Spinal cord (tissue), 10 donors: ENCODE measurements around the gene EPC2. TPM values are rescaled to one million over a fixed set of nuclear protein-coding genes. Genes with fewer than 3 reads are reported as not detected.
"Not testable (repeated sequence)": the region's sequence is repeated elsewhere in the genome, so short reads cannot be mapped to it uniquely, and the experiment has no call there.

ENCODE experiments used
- DNase-seq, 6 donors: peaks; one replicate each; pipeline versions ENCODE4 v3.0.0 to v3.0.0-alpha.2; 2013 to 2015; ENCODE audit warnings: low spot score in 6 of 6, low read depth in 4 of 6
- H3K27ac ChIP-seq: one replicate; pipeline ENCODE4 v1.5.1; 2013; ENCODE audit warnings: low read depth, low read length, control low read depth
- H3K27me3 ChIP-seq: one replicate; pipeline ENCODE4 v1.6.1; 2013; ENCODE audit warnings: low read length; ENCODE audit not compliant: control insufficient read depth, insufficient read depth
- H3K36me3 ChIP-seq: one replicate; pipeline ENCODE4 v1.6.1; 2013; ENCODE audit warnings: low read length; ENCODE audit not compliant: control insufficient read depth, insufficient read depth
- H3K4me1 ChIP-seq: one replicate; pipeline ENCODE4 v1.6.1; 2013; ENCODE audit warnings: low read length; ENCODE audit not compliant: control insufficient read depth, insufficient read depth
- H3K4me3 ChIP-seq: one replicate; pipeline ENCODE4 v1.5.1; 2013; ENCODE audit warnings: low read depth, low read length, control low read depth
- H3K9me3 ChIP-seq: one replicate; pipeline ENCODE4 v1.6.1; 2013; ENCODE audit warnings: low read length; ENCODE audit not compliant: control insufficient read depth, insufficient read depth
- WGBS: methylation state at CpG from one replicate; pipeline ENCODE4 v1.1.5; 2013; ENCODE audit warnings: missing lambda C conversion rate; ENCODE audit not compliant: insufficient coverage; 5-methylcytosine and 5-hydroxymethylcytosine counted together
- polyA plus RNA-seq, 2 donors: library from polyadenylated mRNA; unstranded; fragments of 120-200 nt; gene quantifications; one replicate each; pipeline ENCODE4 v1.2.1, GENCODE V29; 2013; ENCODE audit not compliant: insufficient read length in 2 of 2
- total RNA-seq, 2 donors: library from RNA; depleted of rRNA in 1 of 2; stranded (reverse); fragments of 120-200 nt in 1 of 2; fragments of >200 nt in 1 of 2; gene quantifications; one replicate each; pipeline versions ENCODE4 v1.2.3 to v1.2.4, GENCODE V29; 2013 to 2014
- donor health status: healthy.

Gene EPC2
- total and polyA plus RNA-seq, 4 donors: 31.5 to 52.6 (median 38.1) TPM

DNA sequence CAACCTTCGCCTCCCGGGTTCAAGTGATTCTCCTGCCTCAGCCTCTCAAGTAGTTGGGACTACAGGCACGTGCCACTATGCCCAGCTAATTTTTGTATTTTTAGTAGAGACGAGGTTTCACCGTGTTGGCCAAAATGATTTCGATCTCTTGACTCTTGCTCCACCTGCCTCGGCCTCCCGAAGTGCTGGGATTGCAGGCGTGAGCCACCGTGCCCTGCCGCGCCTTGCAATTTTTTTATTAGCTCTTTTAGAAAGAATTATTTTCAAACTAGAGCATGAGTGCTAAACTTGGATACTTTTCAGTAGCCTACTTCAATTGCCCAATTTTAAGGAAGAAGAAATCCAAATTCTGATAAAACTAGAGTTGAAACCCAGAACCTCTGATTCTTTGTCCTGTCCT lies 3.2 kb downstream of the EPC2 start:
- DNase-seq: not testable (repeated sequence)

DNA sequence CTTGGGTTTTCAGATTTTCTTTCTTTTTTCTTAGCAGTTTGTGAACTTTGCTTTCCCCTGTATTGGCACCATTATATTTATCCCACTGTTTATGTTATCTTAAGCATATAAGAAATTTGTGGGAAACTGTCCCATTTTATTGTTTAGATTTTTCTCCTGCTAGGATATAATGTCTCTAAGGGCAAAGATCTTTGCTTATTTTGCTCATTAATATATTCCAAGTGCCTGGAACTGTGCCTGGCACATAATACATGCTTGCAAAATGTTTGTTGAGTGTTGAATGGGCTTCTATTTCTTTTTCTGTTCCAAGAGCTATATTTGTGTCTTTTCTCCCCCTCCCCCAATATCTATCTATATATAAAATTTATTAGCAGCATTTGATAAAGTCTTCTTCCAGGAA lies 5.4 kb downstream of the EPC2 start:
- H3K4me1 ChIP-seq: peaks cover 3% of the 10 kb centered on the region

More for the DNA sequence above, 3.2 kb downstream of the EPC2 start:
- H3K27me3 ChIP-seq, H3K36me3 ChIP-seq, H3K4me1 ChIP-seq, H3K4me3 ChIP-seq, H3K27ac ChIP-seq, H3K9me3 ChIP-seq: not testable (repeated sequence)
- 100% methylated on average over 3 of the region's 12 CpGs for WGBS

DNA sequence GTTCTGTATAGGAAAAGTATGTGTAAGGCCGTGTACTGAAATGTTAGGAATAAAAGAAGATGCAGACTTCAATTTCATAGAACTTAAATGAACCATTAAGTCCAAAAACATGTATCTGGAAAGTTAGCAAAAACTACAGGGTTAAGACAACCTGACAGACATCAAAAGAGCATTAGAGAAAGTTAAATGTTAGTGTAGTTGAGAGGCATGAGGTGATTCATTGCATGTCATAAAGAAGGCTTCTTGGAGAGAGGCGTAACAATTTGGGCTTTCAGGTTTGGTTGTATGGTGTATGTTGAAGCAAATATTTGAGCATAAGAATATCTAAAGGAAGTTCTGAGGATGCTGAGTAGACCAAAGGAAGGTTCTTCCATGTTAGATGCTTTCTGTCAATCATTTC lies 6.3 kb downstream of the EPC2 start:
- H3K27ac ChIP-seq: no peak overlapping the region
- no peak overlapping the region for H3K4me3 ChIP-seq
- no peak for DNase-seq
- peaks cover 3% of the 10 kb centered on the region for H3K4me1 ChIP-seq
- H3K27me3 ChIP-seq: no peaks in the 10 kb centered on the region
- no peaks in the 10 kb centered on the region for H3K36me3 ChIP-seq
- no peaks in the 10 kb centered on the region for H3K9me3 ChIP-seq
- 100% methylated on average over 1 of the region's 2 CpGs for WGBS

More for the DNA sequence above, 5.4 kb downstream of the EPC2 start:
- Histone ChIP-seq H3K27me3 (no peaks in the 10 kb centered on the region), H3K36me3 (no peaks in the 10 kb centered on the region), H3K27ac (no peak overlapping the region), H3K4me3 (no peak overlapping the region), H3K9me3 (no peaks in the 10 kb centered on the region)
- DNase-seq: no peak

DNA sequence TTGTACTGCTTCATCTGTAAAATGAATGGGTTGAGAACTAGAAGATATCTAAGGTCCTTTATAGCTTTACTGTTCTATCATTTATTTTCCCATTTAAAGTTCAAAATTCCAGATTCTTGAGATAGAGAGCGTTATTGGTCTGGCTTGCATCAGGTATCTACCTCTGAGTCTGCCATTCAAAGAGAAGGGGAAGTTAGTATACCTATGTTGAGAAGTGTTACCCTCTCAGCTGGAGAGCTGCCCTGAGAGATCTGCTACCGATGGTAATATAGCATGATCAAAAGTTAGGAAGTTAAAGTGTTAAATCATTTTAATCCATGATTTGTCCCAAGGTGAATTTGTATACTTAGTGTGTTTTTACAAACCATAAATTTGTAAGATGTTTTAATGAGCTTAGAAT lies 7.4 kb downstream of the EPC2 start:
- Histone ChIP-seq H3K4me3 (no peak overlapping the region), H3K4me1 (peaks cover 3% of the 10 kb centered on the region), H3K27ac (no peak overlapping the region), H3K36me3 (no peaks in the 10 kb centered on the region), H3K9me3 (no peaks in the 10 kb centered on the region), H3K27me3 (no peaks in the 10 kb centered on the region)
- WGBS: 50% methylated on average over 1 of the region's 2 CpGs
- DNase-seq: no peak

DNA sequence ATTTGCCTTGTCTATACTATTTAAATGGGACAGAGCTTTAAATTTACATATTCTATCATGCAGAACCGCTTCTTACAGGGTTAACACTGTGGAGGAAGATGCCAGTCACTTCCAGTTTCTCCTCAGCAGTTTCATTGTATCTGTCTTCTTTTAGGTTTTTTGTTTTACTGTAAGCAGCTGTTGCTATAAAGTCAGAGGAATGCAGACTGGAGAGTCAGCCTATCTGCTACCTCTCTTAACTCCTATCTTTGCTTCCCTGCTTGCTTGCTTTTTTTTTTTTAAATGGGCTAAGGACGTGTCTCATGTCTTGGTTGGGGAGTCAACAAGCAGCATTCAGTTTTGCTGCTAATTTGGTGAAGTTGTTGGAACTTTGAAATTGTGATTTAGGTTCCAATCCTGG lies 8.9 kb downstream of the EPC2 start:
- Histone ChIP-seq H3K27me3 (no peaks in the 10 kb centered on the region), H3K36me3 (no peaks in the 10 kb centered on the region), H3K4me3 (no peak overlapping the region), H3K9me3 (no peaks in the 10 kb centered on the region), H3K27ac (no peak overlapping the region), H3K4me1 (peaks cover 3% of the 10 kb centered on the region)
- WGBS: no CpG with 5 or more reads among the region's 2 CpGs
- DNase-seq: no peak

GRCh38 chr2:148654435-148654834 lies 9.9 kb downstream of the EPC2 start:
- no peak overlapping the region for H3K27ac ChIP-seq
- no peak overlapping the region for H3K4me3 ChIP-seq
- no peaks in the 10 kb centered on the region for H3K9me3 ChIP-seq
- no peaks in the 10 kb centered on the region for H3K27me3 ChIP-seq
- H3K4me1 ChIP-seq: peaks cover 3% of the 10 kb centered on the region
- H3K36me3 ChIP-seq: no peaks in the 10 kb centered on the region
- DNase-seq: no peak
- 81% methylated on average over 2 of the region's 6 CpGs for WGBS

DNA sequence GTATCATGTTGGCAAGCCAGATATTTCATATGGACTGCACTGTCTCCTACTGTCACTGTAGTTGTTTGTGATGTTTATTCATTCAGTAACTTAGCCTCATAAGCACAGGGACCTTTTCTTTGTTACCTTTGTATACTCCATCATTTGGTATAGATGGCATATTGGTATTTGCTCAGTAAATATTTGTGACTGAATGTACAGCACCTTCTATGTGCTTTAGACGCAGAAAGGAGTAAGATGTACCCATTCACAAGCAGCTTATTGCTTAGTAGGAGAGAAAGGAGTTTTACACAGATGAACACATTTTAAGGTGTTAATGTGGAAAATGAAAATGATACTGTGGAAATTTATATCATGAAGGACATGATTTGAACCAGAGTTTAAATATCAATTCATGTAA lies 12.0 kb downstream of the EPC2 start:
- Histone ChIP-seq H3K4me3 (no peak overlapping the region), H3K36me3 (no peaks in the 10 kb centered on the region), H3K4me1 (peaks cover 3% of the 10 kb centered on the region)

GRCh38 chr2:148658807-148659722 lies 14.5 kb downstream of the EPC2 start:
- H3K27ac ChIP-seq: no peak overlapping the region

More for the DNA sequence above, 12.0 kb downstream of the EPC2 start:
- DNase-seq: no peak
- H3K27me3 ChIP-seq: no peaks in the 10 kb centered on the region
- 100% methylated on average over 1 of the region's 1 CpG for WGBS
- no peak overlapping the region for H3K27ac ChIP-seq
- no peaks in the 10 kb centered on the region for H3K9me3 ChIP-seq

DNA sequence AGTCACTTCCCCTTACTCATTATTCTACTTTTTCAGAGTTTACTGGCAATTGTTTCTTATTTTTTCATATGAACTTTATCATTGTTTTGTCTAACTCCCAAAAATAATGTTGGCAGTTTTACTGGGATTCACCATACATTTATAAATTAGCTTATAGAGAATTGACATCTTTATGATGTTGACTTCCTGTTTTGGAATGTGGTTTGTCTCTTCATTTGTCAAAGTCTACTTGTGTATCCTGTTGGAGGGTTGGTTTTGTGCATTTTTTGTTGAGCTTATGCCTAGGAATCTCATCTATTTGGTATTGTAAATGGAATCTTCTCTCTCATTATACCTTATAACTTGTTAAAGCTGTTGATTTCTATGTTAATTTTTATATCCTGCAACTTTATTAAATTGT lies 16.4 kb downstream of the EPC2 start:
- Histone ChIP-seq H3K4me1 (no peaks in the 10 kb centered on the region), H3K36me3 (no peaks in the 10 kb centered on the region), H3K27ac (no peak overlapping the region), H3K9me3 (no peaks in the 10 kb centered on the region), H3K4me3 (no peak overlapping the region), H3K27me3 (no peaks in the 10 kb centered on the region)
- DNase-seq: no peak

More at GRCh38 chr2:148658807-148659722, 14.5 kb downstream of the EPC2 start:
- no peak overlapping the region for H3K4me3 ChIP-seq
- peaks cover 3% of the 10 kb centered on the region for H3K4me1 ChIP-seq
- no CpG with 5 or more reads among the region's 2 CpGs for whole genome bisulfite sequencing
- no peak for DNase-seq
- no peaks in the 10 kb centered on the region for H3K36me3 ChIP-seq
- H3K27me3 ChIP-seq: no peaks in the 10 kb centered on the region
- H3K9me3 ChIP-seq: no peaks in the 10 kb centered on the region

GRCh38 chr2:148662332-148662731 lies 17.8 kb downstream of the EPC2 start:
- not testable (repeated sequence) for H3K27ac ChIP-seq, DNase-seq, H3K36me3 ChIP-seq, H3K27me3 ChIP-seq, H3K4me3 ChIP-seq, H3K9me3 ChIP-seq, H3K4me1 ChIP-seq
- WGBS: no CpG with 5 or more reads among the region's 8 CpGs
